Measurements from ENCODE around the gene LIPG.
A peak's percentile ranks its signal among the peaks of the same experiment; 100 is the strongest.

The LIPG gene

GRCh38 chr18:49640741-49641140 is 78.9 kb downstream of the LIPG start:
- no peak for DNase-seq

GRCh38 chr18:49645196-49645595 is 83.3 kb downstream of the LIPG start:
- DNase-seq: no peak

- peak; percentile 14 for DNase-seq
These were observed 84.0 kb downstream of the LIPG start for GRCh38 chr18:49645841-49646351.

GRCh38 chr18:49646873-49647272 is 85.0 kb downstream of the LIPG start:
- DNase-seq: no peak

GRCh38 chr18:49647496-49648168 is 85.8 kb downstream of the LIPG start:
- DNase-seq: peak; percentile 72

GRCh38 chr18:49648326-49648725 is 86.5 kb downstream of the LIPG start:
- no peak for DNase-seq
